ENCODE measurements around the gene RAD9A.

The RAD9A gene

DNA sequence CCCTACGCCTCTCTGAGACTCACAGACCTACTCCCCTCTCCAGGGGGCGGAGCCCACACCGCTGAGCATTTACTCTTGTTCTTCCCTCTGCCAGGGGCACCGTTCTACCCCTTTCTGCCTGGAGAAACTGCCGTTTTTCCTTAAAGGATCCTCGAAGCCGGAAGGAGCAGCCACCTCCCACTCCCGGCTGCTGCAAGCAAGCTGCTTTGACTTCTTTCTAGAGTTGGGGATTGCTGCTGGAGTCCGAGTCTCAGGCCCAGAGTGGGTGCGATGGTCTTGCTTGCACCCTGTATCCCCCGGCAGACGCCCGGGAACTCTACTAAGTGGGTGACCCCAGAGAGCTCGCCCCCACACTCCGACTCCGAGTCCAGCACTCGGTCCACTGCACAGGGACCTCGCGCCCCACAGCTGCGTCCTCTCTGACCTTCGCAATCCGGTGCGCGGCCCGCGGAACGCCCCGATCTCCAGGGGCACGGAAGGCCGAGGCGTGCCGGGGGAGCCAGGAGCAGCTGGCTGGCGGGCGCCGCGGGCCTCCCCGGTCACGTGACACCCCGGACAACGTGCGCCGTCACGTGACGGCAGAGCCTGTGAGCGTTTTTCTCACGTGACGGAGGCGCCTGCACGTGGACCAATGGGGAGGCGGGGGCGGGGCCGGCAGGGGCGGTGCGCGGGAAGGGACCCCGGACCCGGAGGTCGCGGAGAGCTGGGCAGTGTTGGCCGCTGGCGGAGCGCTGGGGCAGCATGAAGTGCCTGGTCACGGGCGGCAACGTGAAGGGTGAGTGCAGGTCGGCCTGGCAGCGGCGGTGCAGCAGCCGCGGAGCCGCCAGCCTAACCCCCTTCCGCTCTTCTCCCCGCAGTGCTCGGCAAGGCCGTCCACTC, at the start of gene RAD9A:
RAD9A (plus strand) TSS at position 683 of the 879 bp plus-strand sequence; CDS start at position 742, 59 bp downstream.
- Mint-ChIP-seq H3K27me3 (no peaks in the 10 kb centered on the region), H3K4me1 (ENCODE audit: low read depth) (peaks cover 40% of the 10 kb centered on the region), H3K4me3 (peak within 1 kb of the TSS; percentile 93), H3K9me3 (no peaks in the 10 kb centered on the region), H3K36me3 (ENCODE audit: low read depth) (peaks cover 5% of the 10 kb centered on the region), H3K27ac (peak within 1 kb of the TSS; percentile 90)

DNA sequence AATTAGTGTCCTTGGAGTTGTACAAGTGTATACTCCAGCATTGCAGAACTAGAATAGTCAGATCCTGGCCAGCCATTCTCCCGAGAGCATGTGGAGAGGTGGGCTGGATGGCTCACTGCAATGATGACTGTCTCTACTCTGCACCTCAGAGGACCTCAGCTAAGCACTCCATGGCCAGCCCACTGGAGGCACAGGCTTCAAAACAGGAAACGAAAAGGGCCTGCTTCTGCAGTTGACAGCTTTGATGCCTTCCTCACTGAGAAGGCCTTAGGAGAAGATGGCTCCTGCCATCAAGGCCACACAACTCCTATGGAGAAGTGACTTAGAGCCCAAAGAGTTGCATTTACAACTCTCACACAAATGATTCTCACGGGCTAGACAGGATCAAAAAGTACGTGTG, 47.5 kb upstream of the RAD9A start:
- Mint-ChIP-seq H3K27ac (peak overlapping the region; percentile 61), H3K9me3 (no peaks in the 10 kb centered on the region), H3K36me3 (ENCODE audit: low read depth) (no peaks in the 10 kb centered on the region), H3K27me3 (no peaks in the 10 kb centered on the region), H3K4me3 (peak overlapping the region; percentile 19), H3K4me1 (ENCODE audit: low read depth) (peaks cover 47% of the 10 kb centered on the region)

DNA sequence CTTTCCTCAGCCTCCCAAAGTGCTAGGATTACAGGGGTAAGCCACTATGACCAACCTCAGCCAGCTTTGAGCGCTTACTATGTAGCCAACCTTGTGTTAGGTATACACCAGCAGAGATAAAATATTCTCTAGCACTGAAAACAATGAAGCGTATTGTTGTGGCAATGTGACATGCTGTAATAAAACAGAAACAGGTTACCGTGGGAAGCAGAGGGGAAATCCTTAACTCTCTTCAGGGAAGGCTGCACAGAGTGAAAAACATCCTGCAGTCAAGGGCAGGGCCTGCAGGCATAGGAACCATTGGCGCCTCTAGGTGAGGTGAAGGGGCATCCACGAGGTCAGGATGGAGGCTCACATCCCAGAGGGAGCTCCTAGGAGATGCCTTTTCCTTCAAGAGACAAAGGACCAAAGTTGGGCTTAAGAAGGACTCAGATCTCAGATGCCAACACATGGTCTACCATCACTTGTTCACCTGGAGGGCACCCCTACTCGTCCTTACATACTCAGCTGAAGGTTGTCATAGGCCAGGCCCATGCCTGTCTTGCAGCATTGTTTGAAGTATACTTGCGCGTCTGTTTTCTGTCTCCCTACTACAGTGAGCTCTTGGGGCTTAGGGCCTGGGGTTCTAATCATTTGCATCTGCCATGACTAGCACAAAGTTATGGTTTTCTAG, 46.4 kb upstream of the RAD9A start:
- H3K36me3 Mint-ChIP-seq (ENCODE audit: low read depth), result no peaks in the 10 kb centered on the region
- no peaks in the 10 kb centered on the region for H3K9me3 Mint-ChIP-seq
- no peak overlapping the region for H3K4me3 Mint-ChIP-seq
- no peaks in the 10 kb centered on the region for H3K27me3 Mint-ChIP-seq
- H3K27ac Mint-ChIP-seq, result peak overlapping the region; percentile 71
- peaks cover 50% of the 10 kb centered on the region for H3K4me1 Mint-ChIP-seq (ENCODE audit: low read depth)

DNA sequence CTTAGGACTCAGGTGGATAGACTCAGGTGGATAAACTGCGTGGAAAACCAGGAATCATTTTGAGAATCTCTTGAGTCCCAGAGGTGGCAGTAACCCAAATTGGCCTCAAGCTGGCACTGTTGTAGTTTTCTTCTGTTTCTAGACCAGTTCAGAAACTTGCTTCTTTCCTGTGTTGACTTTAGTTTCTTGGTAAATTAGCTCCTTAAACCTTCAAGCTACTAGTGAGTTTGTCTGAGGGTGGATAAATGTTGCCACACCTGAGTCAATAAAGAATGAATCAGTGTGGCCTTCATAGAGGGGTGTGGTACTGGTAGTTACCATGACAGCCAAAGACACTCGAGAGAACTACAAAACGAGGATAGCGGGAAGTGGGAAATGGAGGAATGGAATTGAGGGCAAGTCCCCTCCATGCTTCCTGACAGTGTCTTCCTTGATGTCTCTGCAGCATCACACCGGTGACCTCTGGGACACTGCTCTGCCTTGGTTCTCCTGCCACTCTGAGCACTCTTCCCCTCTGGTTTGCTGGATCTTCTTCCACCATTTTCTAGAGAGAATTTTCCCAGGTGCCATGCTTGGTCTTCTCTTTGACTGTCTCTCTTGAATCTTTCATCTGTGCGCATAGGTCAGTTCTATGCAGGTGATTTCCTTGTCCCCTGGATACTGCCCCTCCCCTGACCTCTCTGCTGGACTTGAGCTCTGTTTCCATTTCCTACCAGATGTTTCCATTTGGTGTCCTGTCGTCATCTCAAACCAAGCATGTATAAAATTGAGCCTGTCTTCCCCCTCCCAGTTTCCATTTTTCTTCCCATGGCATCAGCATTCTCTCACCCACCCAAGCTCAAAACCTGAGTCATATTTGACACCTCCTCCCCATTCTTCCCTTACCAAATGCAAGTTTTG, 45.6 kb upstream of the RAD9A start:
- no peak overlapping the region for H3K4me3 Mint-ChIP-seq
- H3K9me3 Mint-ChIP-seq, result no peaks in the 10 kb centered on the region
- peaks cover 54% of the 10 kb centered on the region for H3K4me1 Mint-ChIP-seq (ENCODE audit: low read depth)
- peak overlapping the region; percentile 71 for H3K27ac Mint-ChIP-seq
- no peaks in the 10 kb centered on the region for H3K27me3 Mint-ChIP-seq
- no peaks in the 10 kb centered on the region for H3K36me3 Mint-ChIP-seq (ENCODE audit: low read depth)

DNA sequence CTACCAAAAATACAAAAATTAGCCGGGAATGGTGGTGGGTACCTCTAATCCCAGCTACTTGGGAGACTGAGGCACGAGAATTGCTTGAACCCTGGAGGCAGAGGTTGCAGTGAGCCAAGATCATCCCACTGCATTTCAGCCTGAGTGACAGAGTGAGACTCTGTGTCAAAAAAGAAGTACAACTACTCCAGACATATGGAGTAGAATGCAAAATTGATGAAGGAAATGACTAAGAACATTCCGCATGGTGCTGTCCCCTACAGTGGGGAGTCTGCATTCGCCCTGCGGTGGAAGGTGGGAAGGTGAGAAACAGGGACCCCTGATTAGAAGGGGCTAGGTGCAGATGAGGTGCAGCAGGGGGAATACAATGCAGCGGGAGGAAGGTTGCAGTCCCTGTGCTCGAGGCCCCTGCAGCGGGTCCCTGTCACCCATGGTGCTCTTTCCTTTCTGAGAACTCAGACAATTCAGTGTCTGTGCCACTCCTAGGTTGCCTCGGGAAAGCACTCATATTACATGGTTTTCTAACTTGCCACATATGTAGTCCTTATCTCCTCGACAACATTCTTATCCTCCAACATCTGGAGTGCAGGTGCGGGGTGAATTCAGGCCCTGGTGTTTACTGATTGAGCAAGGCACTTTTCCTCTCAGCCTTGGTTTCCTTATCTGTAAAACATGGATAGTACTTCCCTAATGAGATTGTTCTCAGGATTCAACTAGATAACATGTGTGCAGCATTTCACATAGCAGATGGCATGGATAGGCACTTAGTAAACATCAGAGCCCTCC, 43.6 kb upstream of the RAD9A start:
- Mint-ChIP-seq H3K27ac (peak overlapping the region; percentile 46), H3K4me1 (ENCODE audit: low read depth) (peaks cover 65% of the 10 kb centered on the region), H3K4me3 (no peak overlapping the region), H3K27me3 (no peaks in the 10 kb centered on the region), H3K36me3 (ENCODE audit: low read depth) (no peaks in the 10 kb centered on the region), H3K9me3 (no peaks in the 10 kb centered on the region)

DNA sequence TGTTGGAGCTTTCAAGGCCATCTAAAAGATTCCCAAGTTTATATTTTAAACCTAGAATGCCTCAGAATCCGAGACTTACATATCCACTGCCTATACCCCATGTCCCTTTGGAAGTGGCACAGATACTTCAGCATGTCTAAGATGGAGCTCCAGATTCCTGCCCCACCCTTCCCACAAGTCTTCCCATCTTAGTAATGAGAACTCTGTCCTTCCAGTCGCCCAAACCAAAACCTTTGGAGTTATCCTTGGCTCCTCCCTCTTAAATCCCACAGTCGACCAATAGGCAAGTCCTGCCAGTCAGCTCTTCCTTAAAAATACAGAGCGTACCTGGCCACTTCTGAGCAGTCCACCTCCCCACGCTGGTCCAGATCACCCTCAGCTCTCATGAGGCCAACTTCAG, 42.8 kb upstream of the RAD9A start:
- H3K36me3 Mint-ChIP-seq (ENCODE audit: low read depth), result no peaks in the 10 kb centered on the region
- no peaks in the 10 kb centered on the region for H3K27me3 Mint-ChIP-seq
- H3K27ac Mint-ChIP-seq, result no peak overlapping the region
- H3K4me1 Mint-ChIP-seq (ENCODE audit: low read depth), result peaks cover 73% of the 10 kb centered on the region
- no peak overlapping the region for H3K4me3 Mint-ChIP-seq
- no peaks in the 10 kb centered on the region for H3K9me3 Mint-ChIP-seq

DNA sequence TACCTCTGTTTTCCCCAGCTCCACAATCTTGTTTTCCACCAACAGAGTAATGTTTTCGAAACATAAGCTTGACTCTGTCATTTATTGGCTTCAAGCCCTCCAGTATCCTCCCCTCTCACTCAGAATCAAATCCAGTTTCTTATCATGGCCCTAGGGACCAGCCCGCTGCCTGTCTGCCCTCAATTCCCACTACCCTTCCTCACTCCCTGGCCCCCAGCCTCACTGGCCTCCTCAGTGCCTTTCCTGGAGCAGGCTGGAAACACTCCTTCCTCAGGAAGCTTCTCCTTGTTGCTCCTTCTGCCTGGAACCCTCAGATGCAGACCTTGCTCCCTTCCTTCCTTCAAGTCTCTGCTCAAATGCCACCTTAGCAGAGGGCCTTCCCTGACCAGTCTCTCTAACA, 42.3 kb upstream of the RAD9A start:
- Mint-ChIP-seq H3K36me3 (ENCODE audit: low read depth) (no peaks in the 10 kb centered on the region), H3K4me1 (ENCODE audit: low read depth) (peaks cover 73% of the 10 kb centered on the region), H3K27me3 (no peaks in the 10 kb centered on the region), H3K9me3 (no peaks in the 10 kb centered on the region), H3K27ac (no peak overlapping the region), H3K4me3 (no peak overlapping the region)

DNA sequence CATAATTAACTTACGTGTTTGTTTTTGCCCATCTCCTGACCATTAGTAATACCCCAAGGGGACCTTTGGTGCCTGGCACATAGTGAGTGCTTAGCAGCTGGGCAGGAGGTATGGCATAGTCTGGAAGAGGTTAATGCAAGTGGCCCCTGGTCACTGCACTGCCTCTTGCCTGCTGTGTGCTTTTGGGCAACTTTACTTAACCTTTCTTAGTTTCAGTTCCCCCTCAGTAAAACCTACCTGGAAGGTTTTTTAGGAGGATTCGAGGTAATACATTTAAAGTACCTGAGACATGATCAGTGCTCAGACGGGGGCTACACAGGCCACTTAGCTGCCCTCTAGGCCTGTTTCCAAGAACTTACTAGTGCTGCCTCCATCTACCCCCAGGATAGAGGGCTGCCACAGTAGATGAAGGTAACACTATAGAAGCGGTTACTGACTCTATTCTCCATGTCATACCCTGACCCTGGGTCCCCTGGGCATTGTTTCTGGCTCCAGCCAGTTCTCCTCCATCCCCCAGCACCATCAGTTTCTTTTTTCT, 41.8 kb upstream of the RAD9A start:
- no peaks in the 10 kb centered on the region for H3K9me3 Mint-ChIP-seq
- H3K4me1 Mint-ChIP-seq (ENCODE audit: low read depth), result peaks cover 73% of the 10 kb centered on the region
- H3K27ac Mint-ChIP-seq, result no peak overlapping the region
- H3K36me3 Mint-ChIP-seq (ENCODE audit: low read depth), result no peaks in the 10 kb centered on the region
- no peak overlapping the region for H3K4me3 Mint-ChIP-seq
- H3K27me3 Mint-ChIP-seq, result no peaks in the 10 kb centered on the region

DNA sequence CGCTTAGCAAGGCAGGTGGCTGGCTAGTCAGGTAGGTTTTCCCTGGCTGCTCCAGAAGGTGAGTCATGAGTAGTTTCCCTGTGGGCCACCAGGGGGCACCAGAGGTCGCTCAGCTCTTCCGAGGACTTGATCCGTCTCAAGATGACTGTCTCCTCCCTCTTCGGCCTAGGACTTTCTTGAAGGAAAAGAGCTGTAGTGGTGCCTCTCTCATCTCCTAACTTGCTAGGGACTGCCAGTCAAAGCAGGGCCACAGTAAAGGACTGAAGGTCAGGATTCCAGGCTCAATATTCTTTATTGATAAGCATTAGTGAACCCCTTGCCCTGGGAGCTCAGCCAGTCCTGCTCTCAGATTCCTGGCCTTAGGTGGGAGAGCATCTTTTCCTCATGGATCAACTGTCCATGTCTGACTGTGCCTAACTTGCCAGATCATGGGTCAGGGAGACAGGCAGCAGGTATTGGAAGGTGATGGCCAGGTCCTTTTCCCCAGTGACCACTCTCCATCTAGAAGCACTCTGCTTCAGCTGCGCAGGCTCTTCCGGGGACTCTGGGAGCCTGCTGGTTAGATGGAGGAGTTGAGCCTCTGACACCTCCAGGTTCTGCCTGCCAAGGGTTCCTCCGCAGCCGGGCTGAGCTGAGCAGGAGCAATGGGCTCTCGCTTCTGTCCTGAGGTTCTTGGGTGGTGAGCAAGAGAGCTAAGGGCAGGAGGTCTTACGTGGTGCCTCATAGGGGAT, 40.3 kb upstream of the RAD9A start:
- H3K4me3 Mint-ChIP-seq, result peak overlapping the region; percentile 34
- H3K4me1 Mint-ChIP-seq (ENCODE audit: low read depth), result peaks cover 70% of the 10 kb centered on the region

DNA sequence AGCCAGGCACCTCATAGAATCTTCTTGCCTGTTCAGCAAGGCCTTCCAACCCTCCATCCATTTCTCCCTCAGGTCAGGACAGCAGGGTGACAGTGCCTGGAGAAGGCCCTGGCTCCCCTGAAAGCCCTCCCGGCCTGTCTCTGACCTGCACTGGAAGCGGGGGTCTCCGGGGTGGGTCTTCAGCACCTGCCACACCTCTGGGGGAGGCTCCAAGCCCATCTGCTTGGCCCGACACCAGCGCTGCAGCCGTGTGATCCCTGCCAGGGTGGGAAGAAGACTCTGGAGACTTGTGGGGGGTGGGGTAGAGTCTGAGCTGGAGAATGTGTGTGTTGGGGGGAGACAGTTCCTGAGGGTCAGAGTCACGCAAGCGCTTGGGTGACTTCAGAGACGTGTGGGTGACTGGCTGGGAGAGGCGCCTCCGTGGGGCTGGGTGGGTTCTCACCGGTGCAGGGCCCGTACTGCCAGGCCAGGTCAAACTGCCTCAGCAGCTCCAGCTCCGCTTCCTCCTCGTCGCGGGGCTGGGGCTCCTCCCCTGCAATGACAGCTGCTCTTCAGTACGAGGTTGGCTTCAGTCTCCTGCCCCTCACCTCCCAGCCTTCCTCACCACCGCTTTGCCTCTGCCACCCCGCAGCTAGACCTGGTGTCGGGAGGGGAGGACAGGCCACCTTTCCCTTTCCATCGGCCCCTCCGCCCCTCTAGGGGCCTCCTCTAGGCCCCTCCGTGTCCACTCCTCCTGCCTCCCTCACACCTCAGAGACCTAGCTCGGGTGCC, 39.1 kb upstream of the RAD9A start:
- Mint-ChIP-seq H3K27ac (peak overlapping the region; percentile 98), H3K36me3 (ENCODE audit: low read depth) (no peaks in the 10 kb centered on the region), H3K4me3 (peak overlapping the region; percentile 99), H3K4me1 (ENCODE audit: low read depth) (peaks cover 75% of the 10 kb centered on the region), H3K9me3 (no peaks in the 10 kb centered on the region), H3K27me3 (no peaks in the 10 kb centered on the region)

More for the DNA sequence above, 40.3 kb upstream of the RAD9A start:
- Mint-ChIP-seq H3K27me3 (no peaks in the 10 kb centered on the region), H3K27ac (peak overlapping the region; percentile 70), H3K9me3 (no peaks in the 10 kb centered on the region), H3K36me3 (ENCODE audit: low read depth) (no peaks in the 10 kb centered on the region)

DNA sequence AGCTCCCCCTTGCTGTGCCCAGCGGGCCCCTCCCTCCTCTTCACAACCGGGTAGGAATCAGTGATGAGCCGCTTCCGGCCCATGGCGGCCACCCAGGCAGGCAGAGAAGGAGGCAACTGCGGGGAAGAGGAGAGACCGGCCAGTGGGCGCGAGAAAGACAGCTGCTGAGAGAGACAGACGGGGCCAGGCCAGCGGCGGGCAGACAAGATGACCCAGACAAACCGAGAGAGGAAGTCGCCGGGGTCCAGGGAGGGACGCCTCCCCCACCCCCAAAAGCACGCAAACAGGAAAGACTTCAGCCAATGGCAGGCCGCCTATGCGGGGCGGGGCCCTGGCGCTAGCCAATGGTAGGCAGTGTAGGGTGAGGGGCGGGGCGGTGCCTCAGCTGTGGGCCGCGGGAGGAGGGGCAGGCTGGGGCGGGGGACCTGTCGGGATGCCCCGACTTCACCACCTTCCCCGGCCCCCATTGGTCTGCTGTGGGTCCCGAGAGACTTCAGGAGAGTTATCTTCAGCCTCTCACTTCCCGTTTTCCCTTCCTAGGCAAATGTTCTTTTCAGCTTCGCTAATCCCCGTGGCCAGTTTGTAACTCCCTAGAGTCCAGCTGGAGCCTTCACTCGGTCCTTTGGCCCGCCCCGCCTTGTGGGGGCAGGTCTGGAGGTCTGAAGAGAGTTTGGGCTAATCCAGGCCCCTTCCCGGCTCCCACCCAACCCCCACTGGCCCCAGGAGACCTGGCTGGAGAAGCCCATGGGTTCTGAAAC, 38.3 kb upstream of the RAD9A start, which contains the start of gene POLD4:
POLD4 (minus strand) TSS at position 230 of the 758 bp plus-strand sequence; CDS start at position 83, 147 bp downstream.
- Mint-ChIP-seq H3K4me1 (ENCODE audit: low read depth) (peaks cover 75% of the 10 kb centered on the region), H3K27me3 (no peaks in the 10 kb centered on the region), H3K27ac (peak within 1 kb of the TSS; percentile 98), H3K4me3 (peak within 1 kb of the TSS; percentile 99), H3K36me3 (ENCODE audit: low read depth) (no peaks in the 10 kb centered on the region), H3K9me3 (no peaks in the 10 kb centered on the region)

Measured in stimulated activated naive CD8-positive, alpha-beta T cell treated with anti-CD3 and anti-CD28 coated beads, Interleukin-15, Interleukin-2, amounts not matched to agents 100 ng/mL and 50 ng/mL, for 24 hours (primary cell).